ENCODE results near the gene SAP30BP. TPM values are rescaled to one million over a fixed set of nuclear protein-coding genes. Genes with fewer than 3 reads are reported as not detected.
A peak's percentile ranks its signal among the peaks of the same experiment; 100 is the strongest.

Gene SAP30BP
- total RNA-seq, 1 donor from 2014 or later = 27.4 TPM

DNA sequence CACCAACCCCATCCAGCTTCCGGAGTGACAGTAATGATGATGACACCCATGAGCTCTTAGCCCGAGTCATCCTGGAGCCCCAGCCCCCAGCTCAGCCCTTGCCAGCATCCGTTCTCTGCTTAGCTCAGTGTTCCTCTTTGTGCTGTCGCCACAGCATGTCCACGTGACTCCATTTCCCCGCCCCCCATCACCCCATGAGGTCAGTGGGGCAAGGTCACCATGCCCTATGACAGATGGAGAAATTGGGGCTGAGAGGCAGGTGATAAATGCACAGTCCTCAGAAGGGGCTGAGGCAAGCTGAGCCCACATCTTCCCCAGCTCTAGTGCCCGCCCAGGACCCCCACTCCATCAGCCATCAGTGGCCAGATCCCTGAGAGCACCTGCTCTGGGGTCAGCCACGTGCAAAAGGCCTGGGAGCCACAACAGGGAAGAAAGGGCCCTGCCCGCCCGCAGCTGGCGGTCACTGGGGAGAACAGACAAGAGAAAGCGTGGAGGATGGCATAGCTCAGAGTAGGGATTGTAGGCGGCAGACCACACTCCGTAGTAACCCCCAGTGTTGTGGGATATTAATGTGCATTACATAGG is 71.2 kb downstream of the SAP30BP start:
- no peak for DNase-seq (ENCODE audit: low spot score)

DNA sequence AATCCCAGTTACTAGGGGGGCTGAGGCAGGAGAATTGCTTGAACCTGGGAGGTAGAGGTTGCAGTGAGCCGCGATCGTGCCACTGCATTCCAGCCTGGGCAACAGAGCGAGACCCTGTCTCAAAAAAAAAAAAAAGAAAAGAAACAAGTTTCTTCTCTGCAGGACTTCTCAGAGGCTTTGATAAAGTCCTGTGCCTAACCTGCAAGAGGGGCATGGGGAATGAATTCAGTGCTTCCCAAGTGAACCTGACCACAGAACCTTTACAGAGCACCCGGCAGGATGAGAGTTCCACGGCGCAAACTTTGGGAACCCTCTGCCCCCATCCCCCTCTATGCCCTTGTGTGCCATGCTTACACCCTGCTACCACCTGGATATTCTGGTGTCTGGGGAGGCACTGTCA is 72.0 kb downstream of the SAP30BP start:
- no peak for DNase-seq (ENCODE audit: low spot score)

DNA sequence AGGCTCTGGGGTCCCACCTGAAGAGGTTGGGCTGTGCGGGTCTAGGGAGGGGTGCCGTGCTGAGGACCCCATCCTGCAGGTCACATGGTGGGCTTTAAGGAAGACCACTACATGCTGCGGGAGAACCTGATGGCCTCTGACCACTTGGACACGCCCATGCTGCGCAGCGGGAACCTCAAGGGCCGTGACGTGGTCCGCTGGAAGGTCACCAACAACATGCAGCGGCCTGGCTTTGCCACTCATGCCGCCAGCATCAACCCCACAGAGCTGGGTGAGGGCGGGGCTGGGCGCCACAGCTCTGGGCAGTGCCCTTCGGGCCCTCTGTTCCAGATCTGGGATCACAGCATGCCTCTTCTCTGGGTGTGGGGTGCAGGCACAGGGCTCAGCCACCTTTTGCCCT is 72.7 kb downstream of the SAP30BP start:
- DNase-seq (ENCODE audit: low spot score) = no peak

DNA sequence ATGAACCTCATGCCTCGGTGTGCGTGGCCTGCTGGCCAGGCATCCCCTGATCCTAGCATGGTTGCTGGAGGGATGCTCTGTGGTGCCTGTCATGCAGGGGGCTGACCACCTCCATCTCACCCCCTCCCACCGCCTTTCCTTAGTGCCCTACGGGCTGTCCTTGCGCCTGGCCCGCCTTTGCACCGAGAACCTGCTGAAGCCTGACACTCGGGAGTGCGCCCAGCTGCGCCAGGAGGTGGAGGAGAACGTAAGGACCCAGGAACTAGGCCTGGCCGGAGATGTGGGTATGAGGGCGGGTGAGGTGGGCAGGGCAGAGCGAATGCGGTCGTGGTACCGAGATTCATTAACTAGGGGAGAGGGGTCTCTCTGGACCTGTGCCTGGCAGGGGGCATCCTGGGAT is 73.1 kb downstream of the SAP30BP start:
- DNase-seq (ENCODE audit: low spot score) = no peak

DNA sequence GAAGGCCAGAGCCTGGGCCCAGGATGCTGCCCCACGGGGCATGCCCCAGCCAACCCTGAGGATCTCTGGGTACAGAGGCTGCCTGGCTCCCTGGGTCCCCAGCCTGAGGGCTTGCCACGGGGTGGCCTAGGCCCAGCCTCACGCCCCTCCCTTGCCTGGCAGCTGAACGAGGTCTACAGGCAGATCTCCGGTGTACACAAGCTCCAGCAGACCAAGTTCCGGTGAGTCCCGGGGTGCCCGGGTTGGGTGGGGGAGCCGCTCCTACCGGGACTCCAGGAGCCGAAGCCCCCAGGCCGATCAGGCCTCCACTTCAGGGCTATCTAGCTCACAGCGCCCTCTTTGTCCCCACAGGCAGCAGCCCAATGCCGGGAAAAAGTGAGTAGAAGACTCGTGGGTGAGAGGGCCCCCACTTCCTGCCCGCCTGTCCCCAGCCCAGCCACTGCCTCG is 73.5 kb downstream of the SAP30BP start:
- no peak for DNase-seq (ENCODE audit: low spot score)

- no peak for DNase-seq (ENCODE audit: low spot score)
Observed at GRCh38 chr17:75742337-75742736, 75.2 kb downstream of the SAP30BP start.

DNA sequence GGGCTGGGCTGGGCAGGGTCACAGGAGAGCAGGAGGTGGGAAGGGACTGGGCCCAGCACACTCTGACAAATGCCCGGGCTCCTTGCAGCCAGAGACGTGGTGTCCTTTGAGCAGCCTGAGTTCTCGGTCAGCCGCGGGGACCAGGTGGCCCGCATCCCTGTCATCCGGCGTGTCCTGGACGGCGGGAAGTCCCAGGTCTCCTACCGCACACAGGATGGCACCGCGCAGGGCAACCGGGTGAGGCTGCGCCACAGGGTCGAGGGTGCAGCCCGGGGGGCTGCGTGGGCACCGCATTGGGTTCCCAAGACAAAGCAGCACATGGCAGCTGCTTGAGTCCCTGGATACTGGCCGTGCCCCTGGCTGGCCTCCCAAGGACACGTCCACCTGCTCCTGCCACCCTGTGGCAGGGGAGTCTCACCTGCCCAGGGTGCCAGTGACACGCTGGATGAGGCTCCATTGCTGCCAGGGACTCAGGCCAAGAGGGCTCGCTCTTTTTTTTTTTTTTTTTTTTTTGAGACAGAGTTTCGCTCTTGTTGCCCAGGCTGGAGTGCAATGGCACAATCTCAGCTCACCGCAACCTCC is 76.6 kb downstream of the SAP30BP start:
- DNase-seq (ENCODE audit: low spot score) = no peak

DNA sequence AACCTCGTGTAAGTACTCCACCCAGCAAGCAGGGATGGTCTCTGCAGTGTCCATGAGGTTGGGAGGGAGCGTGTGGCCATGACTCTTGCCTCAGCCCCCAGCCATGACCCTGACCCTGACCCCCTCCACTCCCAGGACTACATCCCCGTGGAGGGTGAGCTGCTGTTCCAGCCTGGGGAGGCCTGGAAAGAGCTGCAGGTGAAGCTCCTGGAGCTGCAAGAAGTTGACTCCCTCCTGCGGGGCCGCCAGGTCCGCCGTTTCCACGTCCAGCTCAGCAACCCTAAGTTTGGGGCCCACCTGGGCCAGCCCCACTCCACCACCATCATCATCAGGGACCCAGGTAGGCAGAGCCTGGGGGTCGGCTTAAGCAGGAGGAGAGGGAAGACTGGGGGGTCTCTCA is 81.6 kb downstream of the SAP30BP start:
- DNase-seq (ENCODE audit: low spot score) = no peak

GRCh38 chr17:75749545-75750389 is 82.6 kb downstream of the SAP30BP start:
- peak; percentile 73 for DNase-seq (ENCODE audit: low spot score)

DNA sequence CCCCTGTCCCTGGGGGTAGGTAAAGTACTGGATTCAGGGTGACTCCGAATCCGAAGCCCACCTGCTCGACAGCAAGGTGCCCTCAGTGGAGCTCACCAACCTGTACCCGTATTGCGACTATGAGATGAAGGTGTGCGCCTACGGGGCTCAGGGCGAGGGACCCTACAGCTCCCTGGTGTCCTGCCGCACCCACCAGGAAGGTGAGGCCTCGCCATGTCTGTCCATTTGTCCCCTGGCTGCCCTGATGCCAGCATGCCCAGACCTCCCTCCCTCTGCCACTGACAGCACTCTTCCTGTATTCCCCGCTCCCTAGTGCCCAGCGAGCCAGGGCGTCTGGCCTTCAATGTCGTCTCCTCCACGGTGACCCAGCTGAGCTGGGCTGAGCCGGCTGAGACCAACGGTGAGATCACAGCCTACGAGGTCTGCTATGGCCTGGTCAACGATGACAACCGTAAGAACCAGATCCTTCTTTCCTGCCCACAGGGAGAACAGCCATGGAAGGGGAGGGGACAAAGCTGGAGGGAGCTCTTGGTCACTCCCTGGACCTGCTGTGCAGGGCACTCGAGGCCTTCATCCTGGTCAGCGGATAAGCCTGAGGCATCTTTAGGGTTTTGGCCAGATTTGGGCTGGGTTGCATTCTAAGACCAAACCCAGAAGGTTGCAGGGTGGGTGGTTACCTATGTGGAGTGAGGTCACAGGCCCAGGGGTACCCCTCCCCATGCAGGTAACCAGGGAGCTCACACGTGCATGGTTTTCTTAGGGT is 83.7 kb downstream of the SAP30BP start:
- DNase-seq (ENCODE audit: low spot score) = no peak

DNA sequence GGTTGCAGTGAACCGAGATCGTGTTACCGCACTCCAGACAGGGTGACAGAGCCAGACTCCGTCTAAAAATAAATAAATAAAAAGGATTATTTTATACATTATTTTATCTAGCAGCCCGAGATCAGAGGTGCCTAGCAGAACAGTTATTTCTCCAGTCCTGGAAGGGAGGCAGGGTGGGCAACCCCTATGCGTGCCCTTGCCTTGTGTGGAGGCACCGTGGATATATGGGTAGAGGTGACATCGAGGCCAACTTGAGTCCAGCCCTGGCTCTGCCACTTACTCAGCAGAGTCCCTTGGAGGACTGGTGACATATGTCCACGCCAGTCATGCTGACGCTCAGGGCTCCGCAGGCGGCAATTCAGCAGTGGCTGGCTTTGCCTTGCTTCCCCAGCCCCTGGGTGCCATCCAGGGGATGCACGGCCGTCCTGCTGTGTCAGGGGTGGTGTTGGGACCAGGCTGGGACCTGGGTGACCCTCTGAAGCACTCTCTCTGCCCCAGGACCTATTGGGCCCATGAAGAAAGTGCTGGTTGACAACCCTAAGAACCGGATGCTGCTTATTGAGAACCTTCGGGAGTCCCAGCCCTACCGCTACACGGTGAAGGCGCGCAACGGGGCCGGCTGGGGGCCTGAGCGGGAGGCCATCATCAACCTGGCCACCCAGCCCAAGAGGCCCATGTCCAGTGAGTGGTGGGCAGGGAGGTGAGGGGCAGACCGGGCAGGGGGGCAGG is 84.7 kb downstream of the SAP30BP start:
- DNase-seq (ENCODE audit: low spot score) = no peak

GRCh38 chr17:75752405-75752709 is 85.2 kb downstream of the SAP30BP start:
- no peak for DNase-seq (ENCODE audit: low spot score)

DNA sequence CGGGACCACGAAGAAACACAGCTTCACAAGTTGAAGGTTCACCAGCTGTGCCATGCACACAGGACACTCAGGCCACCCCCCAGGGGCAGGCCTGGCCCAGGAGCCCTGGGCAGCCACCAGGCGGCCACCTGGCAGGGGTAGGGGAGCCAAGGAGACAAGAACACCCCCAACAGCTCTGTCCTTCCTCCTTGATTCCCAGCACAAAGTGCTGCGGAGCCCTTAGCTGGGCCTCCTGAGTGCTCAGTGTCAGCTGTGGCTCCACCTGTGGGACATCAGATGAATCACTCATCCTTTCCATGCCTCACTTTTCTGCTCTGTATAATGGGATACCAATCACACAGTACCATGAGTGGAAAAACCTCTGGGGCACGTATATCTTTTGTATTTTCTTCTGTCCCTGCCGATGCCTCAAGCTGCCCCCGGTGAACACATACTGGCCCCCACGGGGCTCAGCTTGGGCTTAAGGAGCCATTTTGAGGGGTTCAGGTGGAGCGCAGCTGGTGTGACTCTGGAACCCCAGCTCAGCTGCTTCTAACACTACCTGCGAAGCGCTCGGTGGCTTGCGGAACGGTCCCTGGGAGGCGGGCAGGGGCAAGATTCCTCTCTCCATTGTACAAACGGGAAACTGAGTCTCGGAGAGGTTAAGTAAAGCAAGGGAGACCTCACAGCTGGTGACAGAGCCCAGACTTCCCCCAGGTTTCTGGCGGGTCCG is 85.8 kb downstream of the SAP30BP start:
- no peak for DNase-seq (ENCODE audit: low spot score)

DNA sequence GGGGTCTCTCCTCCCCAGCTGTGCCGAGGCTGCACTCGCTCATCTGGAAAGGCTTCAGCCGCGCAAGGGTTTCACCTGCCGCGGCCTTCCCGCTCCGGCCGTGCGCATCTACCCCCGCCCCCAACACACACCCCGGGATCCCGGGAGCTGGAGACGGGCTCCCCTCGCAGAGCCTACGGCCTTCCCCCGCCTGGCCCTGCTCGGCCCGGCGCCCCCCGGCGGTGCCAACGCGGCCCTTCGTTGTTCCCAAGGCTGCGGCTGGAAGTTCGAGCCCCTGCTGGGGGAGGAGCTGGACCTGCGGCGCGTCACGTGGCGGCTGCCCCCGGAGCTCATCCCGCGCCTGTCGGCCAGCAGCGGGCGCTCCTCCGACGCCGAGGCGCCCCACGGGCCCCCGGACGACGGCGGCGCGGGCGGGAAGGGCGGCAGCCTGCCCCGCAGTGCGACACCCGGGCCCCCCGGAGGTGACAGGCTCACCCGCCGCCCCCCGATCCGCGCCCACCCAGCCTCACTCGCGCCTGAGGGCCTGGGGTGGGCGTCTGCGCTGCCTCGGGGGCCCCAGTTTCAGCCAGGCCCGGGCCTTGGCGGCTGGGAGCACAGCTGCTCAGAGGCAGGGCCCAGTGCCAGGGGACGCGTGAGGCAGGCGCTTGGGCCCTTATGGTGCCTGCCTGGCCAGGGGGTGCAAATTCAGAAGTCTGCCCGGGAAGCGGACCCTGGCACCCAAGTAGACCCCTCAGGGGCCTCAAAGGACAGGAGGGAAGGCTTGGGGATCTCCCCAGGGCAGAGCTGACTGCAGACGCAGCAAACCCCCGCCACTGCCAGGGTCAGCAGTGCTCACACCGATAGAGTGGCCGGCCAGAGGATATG is 86.6 kb downstream of the SAP30BP start:
- peak; percentile 79 for DNase-seq (ENCODE audit: low spot score)

- DNase-seq (ENCODE audit: low spot score) = no peak
Observed at GRCh38 chr17:75754378-75755204, 87.5 kb downstream of the SAP30BP start.

- no peak for DNase-seq (ENCODE audit: low spot score)
Observed at GRCh38 chr17:75755205-75755901, 88.2 kb downstream of the SAP30BP start.

- DNase-seq (ENCODE audit: low spot score) = no peak
Observed at GRCh38 chr17:75755990-75756389, 88.9 kb downstream of the SAP30BP start.

- no peak for DNase-seq (ENCODE audit: low spot score)
Observed at GRCh38 chr17:75756451-75757085, 89.4 kb downstream of the SAP30BP start.
